ENCODE data around the gene KLHL11.
A peak's percentile ranks its signal among the peaks of the same experiment; 100 is the strongest.
"Not testable (repeated sequence)": the region's sequence is repeated elsewhere in the genome, so short reads cannot be mapped to it uniquely, and the experiment has no call there.

The KLHL11 gene

GRCh38 chr17:41837761-41838538 is 27.3 kb downstream of the KLHL11 start, which contains the start of gene KLHL10:
Gene KLHL10 (plus strand): TSS chr17:41837825. CDS start chr17:41837933, 108 bp downstream.
- no peak for DNase-seq (ENCODE audit: low read depth in 2 of 2)

- DNase-seq (ENCODE audit: low read depth in 2 of 2) = no peak
These were observed 28.6 kb downstream of the KLHL11 start for GRCh38 chr17:41836550-41837196.

DNA sequence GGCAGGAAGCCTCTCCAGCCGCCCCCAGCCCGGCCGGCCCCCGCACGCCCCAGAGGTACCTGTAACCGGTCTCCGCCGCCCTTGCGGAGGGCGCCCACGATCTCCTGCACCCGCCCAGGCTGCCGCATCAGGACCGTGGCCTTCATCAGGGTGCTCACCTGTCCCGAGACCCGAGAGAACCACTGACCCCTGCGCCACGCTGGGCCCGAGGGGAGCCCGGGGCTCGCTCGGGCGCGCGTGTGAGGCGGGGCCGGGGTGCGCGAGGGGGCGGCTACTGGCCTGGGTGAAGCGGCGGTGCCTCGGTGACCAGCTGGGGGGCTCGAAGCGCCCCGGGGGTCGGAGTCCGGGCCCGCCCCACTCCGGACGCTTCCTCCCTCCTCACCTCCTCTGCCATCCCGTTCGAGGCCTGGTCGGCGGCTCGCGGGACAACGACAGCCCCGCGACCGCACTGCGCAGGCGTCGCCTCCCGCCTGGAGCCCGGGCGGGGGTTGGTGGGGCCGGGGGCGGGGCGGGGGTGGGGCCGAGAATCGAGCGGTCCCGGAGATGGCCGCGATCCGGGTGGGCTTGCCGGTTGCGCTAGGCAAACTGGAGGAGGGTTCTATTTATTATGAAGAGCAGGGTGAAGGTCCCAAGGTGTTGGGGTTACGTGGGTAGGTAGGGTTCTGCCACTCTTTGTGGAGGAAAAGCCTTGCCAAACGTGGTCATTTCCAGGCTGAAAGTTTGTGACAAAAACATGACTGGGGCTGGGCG is 29.2 kb downstream of the KLHL11 start, which contains the start of gene NT5C3B:
TSS of gene NT5C3B (minus strand) at position 433 of the 750 bp plus-strand sequence. CDS start at position 394, 39 bp downstream.
- peak in 1 of 2 donors; percentile 25 for DNase-seq (ENCODE audit: low read depth in 2 of 2)

- DNase-seq (ENCODE audit: low read depth in 2 of 2) = no peak
These were observed 29.9 kb downstream of the KLHL11 start for GRCh38 chr17:41835214-41835799.

DNA sequence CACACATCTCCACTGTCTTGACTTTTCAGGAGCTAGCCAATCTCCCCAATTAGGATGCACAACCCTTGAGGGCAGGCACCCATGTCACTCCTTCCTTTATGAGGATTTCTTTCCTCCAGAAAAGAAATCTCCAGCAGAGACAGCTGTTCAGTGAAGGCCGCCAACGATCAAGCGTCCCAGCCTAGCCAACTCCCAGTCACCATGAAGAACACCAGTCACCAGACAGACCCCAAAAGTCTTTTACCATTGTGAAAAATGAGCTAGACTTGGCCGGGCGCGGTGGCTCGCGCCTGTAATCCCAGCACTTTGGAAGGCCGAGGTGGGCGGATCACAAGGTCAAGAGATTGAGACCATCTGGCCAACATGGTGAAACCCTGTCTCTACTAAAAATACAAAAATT is 35.3 kb downstream of the KLHL11 start:
- DNase-seq (ENCODE audit: low read depth in 2 of 2) = not testable (repeated sequence)

DNA sequence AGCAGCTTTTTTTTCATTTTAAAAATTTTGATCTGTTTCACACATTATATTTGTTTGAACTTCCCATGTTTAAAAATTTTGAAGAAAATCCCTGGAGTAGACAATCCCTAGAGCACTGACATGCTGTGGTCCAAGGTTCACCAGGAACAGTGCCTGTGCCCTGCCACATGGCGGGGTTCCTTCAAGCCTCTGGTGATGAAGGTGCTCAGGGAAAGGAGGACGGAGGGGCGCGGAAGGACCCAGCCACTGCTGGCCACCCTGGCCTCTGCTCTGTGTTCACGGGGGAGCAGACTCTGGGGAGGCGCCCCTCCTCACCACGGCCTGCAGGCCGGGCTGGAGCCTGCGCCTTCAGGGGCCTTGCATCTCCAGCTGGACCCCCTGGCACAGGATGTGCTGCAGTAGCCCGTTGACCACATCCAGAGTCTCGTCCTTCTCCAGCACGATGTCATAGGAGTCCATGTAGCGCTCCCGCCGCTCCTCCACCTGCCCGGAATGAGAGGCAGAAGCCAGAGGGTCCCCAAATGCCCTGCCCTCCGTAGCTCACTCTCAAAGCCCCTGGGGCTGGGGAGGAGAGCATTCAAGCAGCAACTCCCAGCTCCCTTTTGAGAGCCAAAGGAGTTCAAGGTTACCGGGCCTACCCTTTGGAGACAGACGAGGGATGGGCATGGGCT is 39.9 kb downstream of the KLHL11 start:
- DNase-seq (ENCODE audit: low read depth in 2 of 2) = no peak

DNA sequence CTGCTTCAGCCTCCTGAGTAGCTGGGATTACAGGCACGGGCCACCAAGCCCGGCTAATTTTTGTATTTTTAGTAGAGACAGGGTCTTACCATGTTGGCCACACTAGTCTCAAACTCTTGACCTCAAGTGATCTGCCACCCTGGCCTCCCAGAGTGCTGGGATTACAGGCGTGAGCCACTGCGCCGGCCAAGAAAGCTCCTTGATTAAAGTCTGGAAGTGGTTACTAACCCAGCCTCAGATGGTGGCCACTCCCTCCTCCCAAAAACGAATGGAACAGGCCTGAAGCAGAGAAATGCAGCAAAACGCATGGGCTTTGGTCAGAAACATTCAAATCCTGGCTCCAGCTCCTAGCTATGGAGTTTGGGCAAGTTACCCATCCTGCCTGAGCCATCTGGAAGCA is 41.1 kb downstream of the KLHL11 start:
- DNase-seq (ENCODE audit: low read depth in 2 of 2) = no peak

DNA sequence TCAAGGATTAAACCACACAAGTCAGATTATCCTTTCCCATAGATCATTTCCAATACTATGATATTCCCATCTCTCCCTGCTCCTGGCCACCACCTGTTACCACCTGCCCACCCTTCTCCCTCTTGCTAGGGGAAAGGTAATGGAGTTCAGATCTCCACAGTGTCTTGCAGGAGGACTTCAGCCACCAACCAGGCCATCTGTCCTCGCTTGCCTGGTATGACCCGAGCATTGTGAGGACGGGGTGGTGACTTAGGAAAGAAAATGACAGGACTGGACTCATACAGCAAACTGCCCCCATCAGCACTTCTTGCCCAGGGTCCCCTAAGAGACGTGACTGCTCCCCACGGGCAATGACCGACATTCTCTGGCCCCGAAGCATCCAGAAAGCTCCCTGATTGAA is 41.6 kb downstream of the KLHL11 start:
- DNase-seq (ENCODE audit: low read depth in 2 of 2) = no peak

GRCh38 chr17:41823141-41823524 is 42.1 kb downstream of the KLHL11 start:
- DNase-seq (ENCODE audit: low read depth in 2 of 2) = no peak

GRCh38 chr17:41822216-41823140 is 42.7 kb downstream of the KLHL11 start:
- DNase-seq (ENCODE audit: low read depth in 2 of 2) = no peak

DNA sequence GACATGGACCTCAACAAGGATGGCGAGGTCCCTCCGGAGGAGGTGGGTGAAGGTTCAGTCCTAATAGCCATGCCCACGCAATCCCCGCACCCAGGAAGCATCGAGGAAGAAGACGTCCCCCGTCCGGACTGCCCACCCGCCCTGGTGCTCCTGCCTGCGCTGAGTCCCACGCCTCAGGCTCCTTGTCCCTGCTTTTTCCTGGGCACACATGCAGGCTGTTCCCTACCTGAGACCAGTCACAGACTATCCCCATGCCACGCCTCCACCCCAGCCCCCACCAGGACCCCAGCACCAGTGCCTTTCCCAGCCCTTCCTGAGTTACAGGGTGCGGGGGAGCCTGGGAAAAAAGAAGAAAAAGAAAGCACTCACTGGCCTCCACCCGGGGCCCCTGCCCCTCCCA is 43.4 kb downstream of the KLHL11 start:
- no peak for DNase-seq (ENCODE audit: low read depth in 2 of 2)

- no peak for DNase-seq (ENCODE audit: low read depth in 2 of 2)
These were observed 47.2 kb downstream of the KLHL11 start for GRCh38 chr17:41818024-41818423.

DNA sequence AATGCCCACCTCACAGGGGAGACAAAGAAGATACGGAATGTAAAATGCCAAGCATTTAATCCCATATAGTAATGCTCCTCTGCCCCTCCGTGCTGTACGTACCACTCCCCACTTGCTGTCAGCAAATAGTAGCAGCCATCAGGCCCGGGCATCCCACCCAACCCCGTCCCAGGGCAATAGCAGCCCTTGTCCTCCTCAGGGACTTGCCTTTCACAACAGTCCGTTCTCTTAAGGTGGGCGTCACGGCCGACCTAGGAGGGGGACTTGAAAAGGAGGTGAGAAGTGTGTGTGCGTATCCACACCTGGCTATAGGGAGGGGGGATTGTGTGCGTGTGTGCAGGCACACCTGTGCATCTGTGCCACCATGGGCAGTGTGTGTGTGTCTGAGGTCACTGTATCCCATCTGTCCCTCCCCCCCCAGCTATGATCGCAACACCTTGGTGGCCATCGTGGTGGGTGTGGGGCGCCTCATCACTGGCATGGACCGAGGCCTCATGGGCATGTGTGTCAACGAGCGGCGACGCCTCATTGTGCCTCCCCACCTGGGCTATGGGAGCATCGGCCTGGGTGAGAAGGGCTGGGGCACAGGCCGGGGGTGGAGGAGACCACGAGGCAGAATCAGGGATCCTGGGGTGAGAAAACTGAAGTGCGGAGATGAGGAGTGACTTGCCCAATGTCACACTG is 48.4 kb downstream of the KLHL11 start:
- no peak for DNase-seq (ENCODE audit: low read depth in 2 of 2)

DNA sequence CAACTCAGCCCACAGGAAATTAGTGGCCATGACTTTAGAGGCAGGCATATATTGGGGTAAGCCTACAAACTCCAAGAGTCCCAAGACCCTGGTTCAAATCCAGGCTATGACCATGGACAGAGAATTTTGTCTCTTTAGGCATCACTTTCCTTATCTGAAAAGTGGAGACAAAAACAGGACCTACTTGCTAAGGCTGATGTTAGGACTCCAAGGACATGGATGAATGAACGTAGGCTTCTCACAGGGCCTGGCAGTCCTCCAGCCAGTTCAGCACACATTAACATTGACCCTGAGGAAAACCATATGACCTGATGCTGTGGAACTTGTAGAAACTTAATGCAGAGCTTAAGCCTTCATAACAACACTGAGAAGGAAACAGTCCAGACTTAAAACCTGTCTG is 51.0 kb downstream of the KLHL11 start:
- no peak for DNase-seq (ENCODE audit: low read depth in 2 of 2)

- no peak for DNase-seq (ENCODE audit: low read depth in 2 of 2)
These were observed 51.5 kb downstream of the KLHL11 start for GRCh38 chr17:41813699-41814124.

DNA sequence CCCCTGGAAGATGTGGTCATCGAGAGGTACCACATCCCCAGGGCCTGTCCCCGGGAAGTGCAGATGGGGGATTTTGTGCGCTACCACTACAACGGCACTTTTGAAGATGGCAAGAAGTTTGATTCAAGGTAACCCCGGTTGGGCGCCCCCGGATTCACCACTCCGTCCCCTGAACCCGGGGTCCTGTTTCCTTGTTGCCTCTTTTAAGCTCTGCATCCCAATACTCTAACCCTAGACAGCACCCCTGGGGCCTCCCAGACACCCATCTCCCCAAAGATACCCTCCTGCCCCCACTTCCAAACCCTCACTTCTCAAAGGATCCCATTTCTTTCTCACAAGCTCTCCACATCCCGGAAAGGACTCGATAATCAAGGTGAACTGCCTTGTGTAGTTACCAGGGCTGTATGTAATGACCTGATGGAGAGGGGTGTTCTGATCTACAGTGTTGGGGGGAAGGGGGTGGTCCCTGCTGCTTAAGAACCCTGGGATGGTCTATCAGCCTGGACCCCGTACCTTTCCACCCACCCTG is 52.0 kb downstream of the KLHL11 start:
- DNase-seq (ENCODE audit: low read depth in 2 of 2) = no peak

GRCh38 chr17:41812381-41813151 is 52.7 kb downstream of the KLHL11 start, which contains the start of gene FKBP10:
Gene FKBP10 (plus strand): TSS chr17:41813004. CDS start chr17:41813035, 31 bp downstream.
- peak in 1 of 2 donors; percentile 7 for DNase-seq (ENCODE audit: low read depth in 2 of 2)

DNA sequence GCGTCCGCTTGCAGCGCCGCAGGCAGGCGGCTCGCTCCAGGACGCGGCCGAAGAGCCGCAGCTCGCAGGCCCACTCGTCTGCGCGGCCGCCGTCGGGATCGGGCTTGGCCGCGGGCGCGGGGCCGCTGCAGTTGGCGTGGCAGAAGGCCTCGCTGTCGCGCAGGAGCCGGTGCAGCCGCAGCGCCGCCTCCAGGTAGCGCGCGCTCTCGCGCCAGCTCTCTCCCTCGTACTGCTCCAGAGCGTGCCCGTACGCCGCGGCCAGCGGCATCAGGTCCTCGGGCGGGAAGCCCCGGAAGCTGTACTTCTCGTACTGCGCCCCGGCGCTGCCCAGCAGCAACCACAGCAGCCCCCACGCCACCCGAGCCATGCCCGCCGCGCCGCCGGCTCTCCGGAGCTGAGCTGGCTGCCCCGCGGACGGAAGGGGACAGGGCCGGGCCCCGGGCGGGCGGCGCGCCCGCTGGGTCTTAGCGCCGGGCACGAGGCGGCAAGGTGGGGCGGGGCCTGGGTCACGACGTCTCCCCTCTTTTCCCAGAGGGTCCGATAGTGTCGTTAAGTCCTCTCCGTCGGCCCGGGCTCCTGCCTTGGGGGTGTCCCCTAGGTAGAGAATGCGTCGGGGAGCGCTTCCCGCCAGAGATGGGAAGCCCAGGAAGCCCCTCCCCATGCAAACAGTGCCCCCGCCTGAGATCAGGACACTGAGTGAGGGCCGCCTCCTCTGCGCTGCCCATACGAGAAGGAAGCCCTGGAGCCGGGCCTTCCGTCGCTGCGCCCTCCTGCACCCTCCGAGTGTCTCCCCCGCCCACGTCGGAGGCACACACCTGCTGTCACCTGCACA is 53.5 kb downstream of the KLHL11 start, which contains the start of gene P3H4:
TSS of gene P3H4 (minus strand) at position 401 of the 832 bp plus-strand sequence. CDS start at position 367, 34 bp downstream.
- DNase-seq (ENCODE audit: low read depth in 2 of 2) = peak; percentile 25 to 57

All from stimulated activated CD8-positive, alpha-beta memory T cell treated with anti-CD3 and anti-CD28 coated beads, Interleukin-15, amount 100 ng/mL, for 4 hours (primary cell).